Hematopoietic multipotent progenitor cell (in vitro differentiated cells): ENCODE measurements around the gene ANTXR1. TPM values are rescaled to one million over a fixed set of nuclear protein-coding genes. Genes with fewer than 3 reads are reported as not detected.

Experiments used
- DNase-seq, 3 donors: peaks; one replicate each; pipeline ENCODE4 v3.0.0-alpha.2; 2011 to 2015; ENCODE audit warnings: low read depth in 2 of 3, low spot score in 2 of 3
- total RNA-seq: library from RNA; depleted of rRNA; stranded (reverse); fragments of >200 nt; gene quantifications from one replicate; pipeline ENCODE4 v1.2.3, GENCODE V29; 2012

The ANTXR1 gene
- total RNA-seq, 1 donor: under 0.01 TPM

GRCh38 chr2:69001879-69002278, 11.1 kb upstream of the ANTXR1 start:
- DNase-seq: no peak

GRCh38 chr2:69003731-69004130, 9.2 kb upstream of the ANTXR1 start:
- no peak for DNase-seq

- DNase-seq: no peak
Measured at GRCh38 chr2:69007169-69007568, 5.8 kb upstream of the ANTXR1 start.

GRCh38 chr2:69007603-69008002, 5.4 kb upstream of the ANTXR1 start:
- no peak for DNase-seq

- DNase-seq: no peak
Measured at GRCh38 chr2:69010437-69011194, 2.4 kb upstream of the ANTXR1 start.

- DNase-seq: no peak
Measured at GRCh38 chr2:69011611-69012157, 1.3 kb upstream of the ANTXR1 start.

GRCh38 chr2:69012310-69013141, 453 bp upstream of the ANTXR1 start:
- peak; percentile 13 to 53 (median 39) for DNase-seq

GRCh38 chr2:69013840-69014821, 1.2 kb downstream of the ANTXR1 start:
- DNase-seq: peak in 1 of 3 donors; percentile 13

- no peak for DNase-seq
Measured at GRCh38 chr2:69017080-69017479, 4.1 kb downstream of the ANTXR1 start.

- no peak for DNase-seq
Measured at GRCh38 chr2:69017835-69018234, 4.9 kb downstream of the ANTXR1 start.

- no peak for DNase-seq
Measured at GRCh38 chr2:69018678-69019095, 5.7 kb downstream of the ANTXR1 start.

GRCh38 chr2:69020496-69021426, 7.8 kb downstream of the ANTXR1 start:
- DNase-seq: no peak

- no peak for DNase-seq
Measured at GRCh38 chr2:69021727-69022126, 8.7 kb downstream of the ANTXR1 start.

GRCh38 chr2:69022548-69022947, 9.6 kb downstream of the ANTXR1 start:
- no peak for DNase-seq

- no peak for DNase-seq
Measured at GRCh38 chr2:69023236-69023635, 10.3 kb downstream of the ANTXR1 start.

- peak in 2 of 3 donors; percentile 48 to 83 for DNase-seq
Measured at GRCh38 chr2:69026026-69026425, 13.0 kb downstream of the ANTXR1 start.

- no peak for DNase-seq
Measured at GRCh38 chr2:69026691-69027459, 13.9 kb downstream of the ANTXR1 start.

GRCh38 chr2:69030800-69031428, 17.9 kb downstream of the ANTXR1 start:
- DNase-seq: no peak
